ENCODE data around the gene EPHA10.
"Not testable (repeated sequence)": the region's sequence is repeated elsewhere in the genome, so short reads cannot be mapped to it uniquely, and the experiment has no call there.

The EPHA10 gene

DNA sequence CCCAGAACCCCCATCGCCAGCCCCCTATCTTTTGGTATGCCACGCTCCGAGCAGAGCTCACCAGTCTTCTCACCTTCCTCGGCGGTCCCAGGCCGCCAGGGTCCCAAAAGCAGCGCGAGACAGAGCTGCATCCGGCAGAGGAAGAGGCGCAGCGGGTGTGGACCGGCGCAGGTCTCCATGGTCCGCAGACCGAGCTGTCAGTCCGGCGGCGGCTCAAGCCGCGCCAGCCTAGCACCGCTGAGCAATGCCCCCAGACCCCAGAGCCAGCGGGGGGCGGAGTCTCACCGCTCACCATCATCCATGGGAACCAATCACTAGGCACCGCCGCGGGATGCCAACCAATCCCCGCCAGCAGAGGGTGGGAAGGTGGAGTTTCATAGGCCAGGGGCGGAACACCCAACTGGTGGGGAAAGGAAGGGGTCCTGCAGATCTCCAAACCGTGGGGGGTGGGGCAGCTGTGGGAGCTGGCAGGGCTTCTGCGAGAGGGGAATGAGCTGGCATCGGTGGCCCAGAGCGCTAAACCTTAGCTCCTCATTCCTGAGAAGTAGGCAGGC lies at the start of gene EPHA10:
Gene EPHA10, minus strand, starts transcription at position 233 of the 554 bp plus-strand sequence. Its CDS starts 54 bp downstream, at position 179.
- DNase-seq = no peak

DNA sequence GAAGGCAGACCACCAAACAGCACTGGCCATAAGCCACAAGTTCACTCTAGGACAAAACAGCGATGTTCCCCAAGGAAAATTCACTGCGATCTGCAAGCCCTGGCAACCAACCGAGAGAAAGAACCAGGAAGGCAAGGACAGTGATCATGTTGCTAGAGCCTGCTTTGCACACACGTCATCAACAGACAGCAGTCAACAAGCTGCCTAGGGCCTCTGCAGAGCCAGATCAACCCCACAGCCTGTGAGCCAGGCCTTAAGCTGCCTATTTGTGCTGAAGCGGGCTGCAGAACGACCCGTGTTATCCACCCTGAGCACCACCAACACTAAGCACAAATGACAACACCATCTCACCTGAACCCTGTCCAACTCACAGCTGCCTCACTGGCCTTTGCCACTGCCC lies 49.3 kb upstream of the EPHA10 start:
- DNase-seq = no peak

DNA sequence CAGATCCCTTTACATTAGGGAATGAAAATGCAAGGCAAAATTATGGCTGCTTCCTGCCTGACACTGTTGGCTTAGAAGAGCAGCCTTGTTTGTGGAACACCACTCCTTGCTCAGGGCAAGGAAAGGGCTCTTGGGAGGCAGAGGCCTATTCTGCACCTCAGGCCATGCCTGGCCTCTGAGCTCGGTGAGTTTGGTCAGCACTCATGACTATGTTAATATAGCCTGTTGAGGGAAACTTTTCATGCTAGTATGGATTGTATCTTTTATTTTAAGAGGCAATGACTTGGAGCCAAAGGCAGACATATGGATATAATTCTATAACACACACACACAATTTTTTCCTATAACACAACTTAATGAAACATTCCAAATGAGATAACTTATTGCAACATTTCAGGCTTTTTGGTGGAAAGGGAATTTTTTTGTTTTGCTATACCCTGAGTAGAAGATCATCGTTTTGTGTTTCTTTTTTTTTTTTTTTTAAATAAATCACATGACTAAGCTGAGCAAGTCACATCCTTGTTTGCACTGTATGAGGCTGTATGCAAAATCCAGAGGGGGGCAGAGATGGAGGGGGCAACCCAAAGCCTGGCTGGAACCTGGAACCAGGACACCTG lies 48.7 kb upstream of the EPHA10 start:
- DNase-seq = no peak

DNA sequence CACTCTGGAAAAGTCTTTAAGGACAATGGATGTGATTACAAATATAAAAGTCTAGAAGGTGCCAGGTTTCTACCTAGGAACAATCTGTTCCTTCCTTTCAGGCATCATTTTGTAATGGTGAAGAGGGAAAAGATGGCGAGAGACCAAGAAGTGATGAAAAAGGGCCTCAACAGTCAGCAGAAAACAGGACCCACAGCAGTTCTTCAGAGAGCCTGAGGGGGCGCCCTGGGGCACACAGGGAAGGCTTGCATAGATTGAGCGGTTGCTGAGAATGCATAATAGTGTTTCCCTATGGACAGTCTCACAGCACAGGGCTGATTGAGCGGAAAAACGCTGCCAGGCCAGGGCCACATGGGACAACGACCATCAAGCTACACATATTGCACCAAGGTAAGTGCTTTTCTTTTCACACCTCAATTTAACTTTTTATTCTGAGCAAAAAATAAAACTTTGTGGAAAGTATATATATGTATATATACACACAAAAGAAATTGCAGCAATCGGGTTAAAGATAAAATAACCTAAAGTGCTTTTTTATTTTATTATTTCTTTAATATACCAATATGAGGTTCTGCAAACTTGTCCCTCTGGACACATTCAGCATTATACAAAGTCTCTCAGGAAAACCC lies 46.2 kb upstream of the EPHA10 start:
- peak; percentile 50 to 60 for DNase-seq

DNA sequence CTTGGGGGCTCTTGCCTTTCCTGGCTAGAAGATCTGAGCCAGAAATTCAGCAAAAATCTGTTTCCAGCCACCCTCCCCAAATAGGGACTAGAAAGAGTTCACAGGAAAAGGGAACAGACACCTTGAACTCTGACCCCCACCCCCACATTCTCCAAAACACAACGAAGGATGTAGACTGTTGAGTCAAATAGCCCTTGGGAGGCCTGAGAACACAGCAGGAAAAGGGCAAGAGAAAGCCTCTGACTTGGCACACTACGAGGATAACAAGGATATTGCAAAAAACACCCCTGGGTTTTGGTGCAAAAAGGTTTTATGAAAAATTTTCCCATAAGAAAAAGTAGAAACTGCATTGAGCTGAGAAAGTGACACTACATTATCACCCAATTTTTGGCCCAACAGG lies 45.0 kb upstream of the EPHA10 start:
- DNase-seq = no peak

DNA sequence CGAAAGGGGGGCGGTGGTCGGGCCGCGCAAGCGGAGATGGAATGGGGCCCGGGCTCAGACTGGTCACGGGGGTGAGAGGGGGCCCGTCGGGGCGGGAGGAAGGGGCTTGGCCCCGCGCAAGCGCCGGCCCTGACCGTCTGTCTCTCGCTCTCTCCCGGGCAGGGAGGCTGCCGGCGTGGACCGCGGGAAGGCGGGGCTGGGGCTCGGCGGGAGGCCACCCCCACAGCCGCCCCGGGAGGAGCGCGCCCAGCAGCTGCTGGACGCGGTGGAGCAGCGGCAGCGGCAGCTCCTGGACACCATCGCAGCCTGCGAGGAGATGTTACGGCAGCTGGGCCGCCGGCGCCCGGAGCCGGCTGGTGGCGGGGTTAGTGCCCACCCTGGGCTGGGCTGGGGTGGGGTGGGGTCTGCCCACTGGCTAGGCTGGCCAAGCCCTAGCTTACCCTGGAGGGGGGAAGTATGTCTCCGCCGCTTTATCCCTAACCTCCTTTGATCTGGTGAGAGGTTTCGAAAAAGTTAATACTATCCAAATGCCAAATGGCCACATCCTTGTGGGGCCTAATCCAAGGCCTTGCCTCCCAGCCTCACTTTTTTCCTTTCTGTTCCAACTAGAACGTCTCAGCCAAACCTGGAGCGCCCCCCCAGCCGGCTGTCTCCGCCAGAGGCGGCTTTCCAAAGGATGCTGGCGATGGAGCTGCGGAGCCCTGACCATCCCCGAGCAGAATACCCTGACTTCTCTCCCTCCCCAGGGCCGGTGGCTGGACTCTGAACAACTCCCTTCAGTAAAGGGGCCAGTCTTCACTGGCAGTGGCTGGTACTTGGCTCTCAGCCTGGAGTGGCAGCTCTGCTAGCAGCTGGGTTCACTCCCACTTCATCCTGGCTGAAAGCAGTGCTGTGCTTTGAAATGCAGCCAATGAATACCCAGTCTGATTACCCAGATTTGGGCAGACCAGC lies 43.7 kb upstream of the EPHA10 start:
- peak in 1 of 2 experiments; percentile 15 for DNase-seq

DNA sequence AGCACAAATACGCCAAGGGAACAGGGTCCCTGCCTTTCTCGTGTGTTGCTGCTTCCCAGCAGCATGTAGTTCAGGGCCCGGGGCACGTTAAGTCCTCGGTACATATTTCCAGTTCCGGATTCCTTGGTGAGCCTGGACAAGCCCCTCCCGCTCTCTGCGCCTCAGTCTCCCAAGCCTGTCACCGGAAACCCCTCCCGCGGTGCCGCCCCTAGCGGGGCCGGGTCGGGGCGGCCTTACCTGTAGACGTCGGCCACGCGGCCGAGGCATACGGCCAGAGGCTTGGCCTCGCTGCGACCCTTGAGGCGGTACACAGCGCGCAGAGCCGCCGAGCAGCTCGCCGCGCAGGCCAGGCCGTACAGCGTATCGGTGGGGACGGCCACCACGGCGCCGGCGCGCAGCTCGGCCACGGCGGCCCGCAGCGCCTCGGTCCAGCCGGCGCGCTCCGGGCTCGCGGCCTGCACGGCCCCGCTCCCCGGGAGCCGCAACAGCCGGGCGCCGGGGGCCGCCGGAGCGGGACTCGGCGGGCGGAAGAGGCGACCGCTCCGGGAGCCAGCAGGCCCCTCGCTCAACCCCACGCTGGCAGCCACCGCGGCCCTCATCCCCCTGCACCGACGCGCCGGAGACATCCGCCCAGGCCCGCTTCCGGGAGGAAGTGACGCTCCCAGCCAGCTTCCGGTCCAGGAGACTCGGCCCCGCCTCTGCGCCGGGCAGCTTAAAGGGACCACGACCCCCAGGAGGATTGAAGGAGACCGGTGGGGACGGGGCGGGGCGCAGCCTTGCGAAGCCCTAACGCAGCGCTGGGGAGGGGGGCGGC lies 42.8 kb upstream of the EPHA10 start, which contains the start of the genes C1orf122 and YRDC:
Gene C1orf122, plus strand, starts transcription at position 236 of the 814 bp plus-strand sequence. CDS start 615 bp downstream, outside the sequence.
Gene YRDC, minus strand, starts transcription at position 654 of the 814 bp plus-strand sequence. Its CDS starts 28 bp downstream, at position 626.
- DNase-seq = peak; percentile 91 to 93

DNA sequence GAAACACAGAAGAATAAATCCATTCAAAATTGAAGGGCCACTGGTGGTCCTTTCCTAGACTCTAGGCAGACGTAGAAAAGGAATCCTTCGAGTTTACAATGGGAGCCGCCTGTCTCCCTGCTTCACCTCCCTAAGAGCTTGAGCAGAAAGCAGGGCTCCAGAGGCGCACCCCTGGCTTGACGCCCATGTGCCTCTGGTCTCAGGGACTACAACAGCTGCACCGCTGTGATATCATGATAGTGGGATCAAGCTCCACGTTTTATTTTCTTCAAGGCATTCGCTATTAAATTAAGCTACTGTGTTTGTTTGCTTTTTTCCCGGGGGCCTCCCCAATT lies 42.3 kb upstream of the EPHA10 start:
- no peak for DNase-seq

DNA sequence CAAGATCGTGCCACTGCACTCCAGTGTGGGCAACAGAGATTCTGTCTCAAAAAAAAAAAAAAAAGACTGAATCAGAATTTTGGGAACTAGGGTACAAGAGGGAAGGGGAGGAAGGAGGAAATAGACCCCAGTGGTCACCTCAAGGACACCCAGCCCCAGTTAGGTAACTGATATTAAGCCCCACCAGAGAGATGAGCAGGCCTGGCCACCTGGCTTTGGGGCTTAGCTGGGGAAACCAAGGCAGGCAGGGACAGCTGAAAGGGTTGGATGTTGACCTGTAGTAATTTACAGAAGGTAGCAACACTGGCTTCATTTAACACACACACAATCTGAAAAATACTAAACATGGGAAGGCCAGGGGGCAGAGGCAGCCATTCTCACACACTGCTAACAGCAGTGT lies 37.5 kb upstream of the EPHA10 start:
- no peak for DNase-seq

DNA sequence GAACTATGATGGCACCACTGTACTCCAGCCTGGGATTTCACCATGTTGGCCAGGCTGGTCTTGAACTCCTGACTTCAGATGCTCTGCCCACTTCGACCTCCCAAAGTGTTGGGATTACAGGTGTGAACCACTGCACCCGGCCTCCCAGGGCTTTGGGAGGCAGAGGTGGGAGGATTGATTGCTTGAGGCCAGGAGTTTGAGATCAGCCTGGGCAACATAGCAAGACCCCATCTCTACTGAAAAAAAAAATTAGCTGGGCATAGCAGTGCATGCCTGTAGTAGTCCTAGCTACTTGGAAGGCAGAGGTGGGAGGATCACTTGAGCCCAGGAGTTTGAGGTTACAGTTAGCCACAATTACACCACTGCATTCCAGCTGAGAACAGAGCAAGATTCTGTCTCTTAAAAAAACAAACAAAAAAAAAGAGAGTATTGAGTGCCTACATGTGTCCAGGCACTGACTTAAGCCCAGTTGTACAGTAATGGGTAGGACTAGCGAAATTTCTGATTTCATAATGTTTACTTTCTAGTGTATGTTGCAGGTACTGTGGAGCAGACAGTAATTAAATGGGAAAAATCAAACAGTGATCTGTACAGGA lies 32.9 kb upstream of the EPHA10 start:
- DNase-seq = no peak

DNA sequence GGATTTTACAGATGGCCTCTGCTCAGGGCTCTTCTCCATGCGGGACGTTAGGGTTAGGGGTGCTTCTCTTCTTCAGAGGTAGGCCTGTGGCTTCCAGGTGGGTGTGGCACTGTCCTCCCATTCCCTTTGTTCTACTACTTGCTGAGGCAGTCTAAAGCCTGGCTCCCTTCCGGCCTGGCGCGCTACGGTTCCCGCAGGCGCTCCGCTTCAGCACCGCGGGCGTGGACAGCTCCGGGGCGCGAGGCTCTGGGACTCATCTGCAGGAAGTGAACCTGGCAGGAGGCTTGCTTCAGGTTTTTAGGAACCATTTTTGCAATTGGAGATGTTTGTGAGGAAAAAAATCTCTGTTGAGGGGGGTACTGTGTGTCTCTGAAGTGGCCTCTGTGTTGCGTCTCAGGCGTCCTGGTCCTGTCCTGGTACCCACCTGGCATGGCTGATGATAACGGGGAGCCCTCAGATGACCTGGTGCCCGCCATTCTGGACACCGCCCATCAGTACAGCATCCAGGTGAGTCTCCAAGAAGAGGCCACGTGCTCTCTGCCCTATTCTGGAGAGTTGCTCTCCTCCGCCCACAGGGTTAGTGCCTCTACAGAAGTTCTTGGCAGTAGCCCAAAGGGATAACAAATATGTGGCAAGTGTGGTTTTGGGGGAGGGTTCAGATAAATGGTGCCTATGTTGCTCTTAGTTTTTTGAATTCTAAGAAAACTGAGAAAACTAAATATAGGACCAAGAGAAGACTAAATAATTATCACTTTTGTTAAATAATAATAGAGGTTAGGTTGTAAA lies 30.6 kb upstream of the EPHA10 start:
- DNase-seq = peak in 1 of 2 experiments; percentile 48

DNA sequence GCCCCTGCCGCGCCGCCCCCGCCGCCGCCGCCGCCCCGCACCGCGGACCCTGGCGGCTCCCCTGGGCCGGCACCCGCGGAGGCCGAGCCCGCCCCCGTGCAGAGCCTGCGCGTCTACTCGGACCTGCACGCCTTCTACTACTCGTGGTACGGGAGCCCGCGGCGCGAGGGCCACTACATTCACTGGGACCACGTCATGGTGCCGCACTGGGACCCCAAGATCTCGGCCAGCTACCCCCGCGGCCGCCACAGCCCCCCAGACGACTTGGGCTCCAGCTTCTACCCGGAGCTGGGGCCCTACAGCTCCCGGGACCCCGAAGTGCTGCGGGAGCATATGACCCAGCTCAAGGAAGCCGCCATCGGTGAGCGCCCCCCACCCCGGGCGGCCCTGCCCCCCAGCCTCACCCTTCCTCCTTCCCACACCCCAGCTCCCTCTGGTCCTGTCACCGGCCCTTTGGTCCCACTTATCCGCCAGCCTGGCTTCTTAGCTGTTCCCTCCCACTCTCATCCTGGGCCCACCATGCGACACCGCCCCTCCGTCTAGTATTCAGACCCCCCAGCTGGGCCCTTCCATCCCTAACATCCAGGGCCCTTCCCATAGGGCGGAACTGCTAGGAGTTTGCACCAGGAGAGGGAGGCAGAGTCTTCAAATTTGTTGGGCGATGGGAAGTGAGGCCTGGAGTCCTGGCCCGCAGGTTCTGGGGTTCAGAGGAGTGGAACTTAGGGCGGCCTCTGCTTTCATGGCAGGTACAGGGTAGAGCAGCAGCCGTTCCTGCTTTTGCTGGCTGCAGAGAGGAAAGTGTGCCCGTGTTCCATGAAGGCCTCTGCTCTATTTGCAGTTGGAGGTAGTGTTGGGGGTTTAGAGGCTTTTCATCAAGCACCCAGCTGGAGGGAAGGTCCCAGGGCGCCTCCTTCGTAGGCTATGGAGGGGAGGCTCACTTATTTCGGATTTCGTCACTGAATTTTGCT lies 29.7 kb upstream of the EPHA10 start:
- no peak for DNase-seq

DNA sequence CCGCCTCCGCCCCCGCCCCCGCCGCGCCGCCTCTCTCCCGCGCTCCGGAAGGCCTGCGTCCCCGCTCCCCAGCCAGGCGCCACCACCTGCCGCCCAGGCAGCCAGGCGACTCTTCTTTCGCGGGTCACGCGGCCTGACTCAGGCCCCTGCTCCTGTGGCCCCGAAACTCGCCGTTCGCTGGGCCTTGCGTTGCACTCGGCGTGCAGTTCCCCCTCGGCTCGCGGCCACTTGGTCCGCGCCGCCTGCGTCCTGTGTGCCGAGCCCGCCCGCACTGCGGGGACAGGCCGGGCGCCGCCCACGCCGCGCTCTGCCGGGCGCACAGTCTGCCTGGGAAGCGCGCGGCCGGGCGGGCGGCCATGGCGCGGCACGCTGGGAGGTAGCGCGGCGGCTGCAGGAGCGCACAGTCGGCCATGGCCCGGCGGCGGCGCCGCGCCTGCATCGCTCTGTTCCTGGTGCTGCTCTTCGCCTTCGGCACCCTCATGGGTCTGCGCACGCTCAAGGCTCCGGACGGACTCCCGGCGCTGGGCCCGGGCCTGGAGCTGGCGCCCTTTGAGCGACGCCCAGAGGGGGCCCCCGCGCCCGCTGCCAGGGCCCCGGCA lies 29.0 kb upstream of the EPHA10 start, which contains the start of gene MANEAL:
Gene MANEAL, plus strand, starts transcription at position 75 of the 599 bp plus-strand sequence. Its CDS starts 336 bp downstream, at position 411.
- DNase-seq = peak; percentile 4 to 27

DNA sequence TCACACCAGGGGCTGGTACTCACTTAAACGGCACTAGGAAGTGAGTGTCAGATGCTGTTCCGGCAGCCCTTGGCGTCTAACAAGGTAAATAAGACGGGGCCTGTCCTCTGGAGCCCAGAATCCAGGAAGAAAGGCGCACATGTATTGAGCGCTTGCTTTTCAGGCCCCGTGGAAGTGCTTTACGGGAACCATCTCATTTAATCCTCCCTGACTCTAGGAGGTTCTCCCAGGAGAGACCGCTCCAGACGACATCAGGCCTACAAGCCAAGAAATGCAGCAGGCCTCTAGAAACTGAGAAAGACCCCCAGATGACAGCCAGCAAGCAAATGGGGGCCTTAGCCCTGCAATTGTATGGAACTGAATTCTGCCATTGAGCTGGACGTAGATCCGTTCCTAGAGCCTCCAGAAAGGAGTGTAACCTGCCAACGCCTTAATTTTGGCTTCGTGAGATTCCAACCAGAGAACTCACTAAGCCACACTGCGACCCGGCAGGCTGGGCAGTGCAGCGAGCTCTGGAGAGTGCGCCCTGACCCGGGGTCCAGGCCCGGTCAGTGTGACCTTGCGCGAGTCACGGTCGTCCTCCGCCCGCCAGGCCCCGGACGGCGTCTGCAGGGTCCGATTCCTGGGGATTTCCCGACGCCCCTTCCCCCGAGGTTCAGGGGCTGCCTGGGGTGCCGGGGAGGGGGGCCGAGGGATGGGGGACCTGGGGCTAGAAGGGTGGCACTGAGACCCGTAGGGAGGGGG lies 28.2 kb upstream of the EPHA10 start:
- no peak for DNase-seq

DNA sequence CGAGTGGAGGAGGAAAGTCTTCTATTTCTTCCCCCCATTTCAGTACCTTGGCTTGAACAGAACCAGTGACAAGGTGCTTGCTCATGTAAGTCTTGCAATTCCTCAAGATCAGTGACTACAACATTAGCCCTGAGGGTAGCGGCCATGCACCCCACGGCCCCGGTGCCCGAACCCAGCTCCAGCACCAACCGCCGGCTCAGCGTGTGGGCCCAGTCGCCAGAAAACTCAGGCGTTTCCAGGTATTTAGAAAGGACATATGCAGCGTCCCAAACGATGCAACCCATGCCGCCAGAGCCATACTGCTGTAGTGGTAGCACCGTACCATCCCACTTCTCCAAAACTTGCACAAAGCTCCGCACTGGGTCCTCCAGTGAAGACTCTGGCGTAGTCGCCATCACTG lies 17.6 kb upstream of the EPHA10 start:
- DNase-seq = no peak

DNA sequence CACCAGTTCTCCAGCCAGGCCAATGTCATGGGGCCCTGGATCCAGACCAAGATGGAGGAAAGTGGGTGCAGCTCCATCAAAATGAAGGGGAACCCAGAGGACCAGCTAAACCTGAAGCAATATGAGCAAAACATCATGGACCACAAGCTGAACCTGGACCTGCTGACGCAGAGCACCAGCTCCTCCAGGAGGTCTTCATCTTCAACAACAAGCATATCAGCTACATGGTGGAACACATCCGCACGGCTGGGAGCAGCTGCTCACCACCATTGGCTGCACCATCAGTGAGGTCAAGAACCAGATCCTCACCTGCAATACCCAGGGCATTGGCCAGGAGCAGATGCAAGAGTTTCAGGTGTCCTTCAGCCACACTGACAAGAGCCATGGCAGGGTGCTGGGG lies 13.7 kb upstream of the EPHA10 start:
- no peak for DNase-seq

DNA sequence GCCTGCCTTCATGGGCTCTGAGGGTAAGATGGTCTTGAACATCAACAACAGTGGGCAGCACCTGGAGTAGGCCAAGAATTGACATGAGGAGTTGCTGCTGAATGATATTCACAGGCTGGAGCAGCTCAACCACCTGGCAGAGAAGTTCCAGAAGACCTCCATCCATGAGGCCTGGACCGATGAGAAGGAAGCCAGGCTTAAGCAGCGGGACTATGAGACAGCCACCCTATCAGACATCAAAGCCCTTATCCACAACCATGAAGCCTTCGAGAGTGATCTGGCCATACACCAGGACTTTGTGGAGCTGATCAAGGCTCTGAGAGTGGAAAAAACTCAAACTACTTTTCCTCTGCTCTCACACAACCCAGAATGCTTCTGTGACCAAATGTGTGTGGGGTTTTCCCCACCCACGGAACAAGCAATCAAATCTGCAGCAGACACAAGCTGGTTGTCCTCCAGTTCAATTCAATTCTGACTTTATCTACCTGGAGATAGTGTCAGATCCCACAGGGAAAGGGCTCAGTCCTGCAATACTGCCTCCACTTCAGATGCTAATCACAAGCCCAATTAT lies 12.1 kb upstream of the EPHA10 start:
- DNase-seq = peak in 1 of 2 experiments; percentile 45

DNA sequence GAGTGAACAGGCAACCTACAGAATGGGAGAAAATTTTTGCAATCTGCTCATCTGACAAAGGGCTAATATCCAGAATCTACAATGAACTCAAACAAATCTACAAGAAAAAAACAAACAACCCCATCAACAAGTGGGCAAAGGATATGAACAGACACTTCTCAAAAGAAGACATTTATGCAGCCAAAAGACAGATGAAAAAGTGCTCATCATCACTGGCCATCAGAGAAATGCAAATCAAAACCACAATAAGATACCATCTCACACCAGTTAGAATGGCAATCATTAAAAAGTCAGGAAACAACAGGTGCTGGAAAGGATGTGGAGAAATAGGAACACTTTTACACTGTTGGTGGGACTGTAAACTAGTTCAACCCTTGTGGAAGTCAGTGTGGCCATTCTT lies 6.5 kb upstream of the EPHA10 start:
- DNase-seq = not testable (repeated sequence)
